Hematopoietic multipotent progenitor cell treated with erythropoietin and hydrocortisone succinate and interleukin-3 and kit ligand, for 8 days (in vitro differentiated cells): ENCODE results near the gene BNIP1.
"Not testable (repeated sequence)": the region's sequence is repeated elsewhere in the genome, so short reads cannot be mapped to it uniquely, and the experiment has no call there.

Source experiments
- DNase-seq: peaks from one replicate; pipeline ENCODE4 v3.0.0-alpha.2; 2015

The BNIP1 gene

GRCh38 chr5:173144200-173145176, at the start of gene BNIP1:
Gene BNIP1, plus strand, starts transcription at chr5:173144531. Its CDS starts 15 bp downstream, at chr5:173144546.
- peak; percentile 95 for DNase-seq

GRCh38 chr5:173098787-173099186, 45.5 kb upstream of the BNIP1 start:
- no peak for DNase-seq

- no peak for DNase-seq
Observed at GRCh38 chr5:173099461-173099860, 44.9 kb upstream of the BNIP1 start.

GRCh38 chr5:173101245-173101644, 43.1 kb upstream of the BNIP1 start:
- DNase-seq: no peak

GRCh38 chr5:173103411-173103810, 40.9 kb upstream of the BNIP1 start:
- DNase-seq: no peak

- DNase-seq: no peak
Observed at GRCh38 chr5:173108914-173109313, 35.4 kb upstream of the BNIP1 start.

- DNase-seq: no peak
Observed at GRCh38 chr5:173114536-173114935, 29.8 kb upstream of the BNIP1 start.

GRCh38 chr5:173119719-173120118, 24.6 kb upstream of the BNIP1 start:
- DNase-seq: no peak

- DNase-seq: no peak
Observed at GRCh38 chr5:173123416-173123815, 20.9 kb upstream of the BNIP1 start.

- DNase-seq: not testable (repeated sequence)
Observed at GRCh38 chr5:173132166-173132565, 12.2 kb upstream of the BNIP1 start.

GRCh38 chr5:173138707-173139106, 5.6 kb upstream of the BNIP1 start:
- no peak for DNase-seq

GRCh38 chr5:173139631-173140030, 4.7 kb upstream of the BNIP1 start:
- no peak for DNase-seq

GRCh38 chr5:173140769-173141168, 3.6 kb upstream of the BNIP1 start:
- no peak for DNase-seq

GRCh38 chr5:173143567-173143966, 764 bp upstream of the BNIP1 start:
- DNase-seq: no peak

GRCh38 chr5:173148354-173148753, 4.0 kb downstream of the BNIP1 start:
- DNase-seq: no peak

- no peak for DNase-seq
Observed at GRCh38 chr5:173152547-173152946, 8.2 kb downstream of the BNIP1 start.

- DNase-seq: no peak
Observed at GRCh38 chr5:173153842-173154241, 9.5 kb downstream of the BNIP1 start.

- DNase-seq: not testable (repeated sequence)
Observed at GRCh38 chr5:173154619-173155018, 10.3 kb downstream of the BNIP1 start.

GRCh38 chr5:173155912-173156311, 11.6 kb downstream of the BNIP1 start:
- no peak for DNase-seq

GRCh38 chr5:173158366-173158765, 14.0 kb downstream of the BNIP1 start:
- no peak for DNase-seq

- no peak for DNase-seq
Observed at GRCh38 chr5:173159256-173159655, 14.9 kb downstream of the BNIP1 start.

GRCh38 chr5:173161148-173161547, 16.8 kb downstream of the BNIP1 start:
- DNase-seq: no peak

GRCh38 chr5:173163219-173163618, 18.9 kb downstream of the BNIP1 start:
- no peak for DNase-seq

- no peak for DNase-seq
Observed at GRCh38 chr5:173165177-173166016, 21.1 kb downstream of the BNIP1 start.
